MM.1S (cell line): ENCODE data around the gene FKBP15.

Experiments
- DNase-seq: peaks from one replicate; pipeline ENCODE4 v3.0.0-alpha.2; 2015
- H2AFZ ChIP-seq: fragments of 300-600 bp; sonication (generic); 2 replicates; pipeline ENCODE4 v1.6.0; 2016; ENCODE audit warnings: antibody characterized with exemption, low read length
- H3F3A ChIP-seq: fragments of 300-600 bp; sonication (generic); 2 replicates; pipeline ENCODE4 v1.6.1; 2016; ENCODE audit warnings: mild to moderate bottlenecking, antibody characterized with exemption, low read length, moderate library complexity, mixed read lengths; ENCODE audit not compliant: insufficient read depth
- H3K27ac ChIP-seq: fragments of 300-600 bp; sonication (generic); 2 replicates; pipeline ENCODE4 v1.5.1; 2016; ENCODE audit warnings: mild to moderate bottlenecking, low read length
- H3K27me3 ChIP-seq: fragments of 300-600 bp; sonication (generic); replicated peaks from 2 replicates; pipeline ENCODE4 v1.6.0; 2016; ENCODE audit warnings: low read length; ENCODE audit not compliant: insufficient read depth
- H3K36me3 ChIP-seq: fragments of 300-600 bp; sonication (generic); replicated peaks from 2 replicates; pipeline ENCODE4 v1.6.1; 2016; ENCODE audit warnings: mild to moderate bottlenecking, low read length, mixed read lengths; ENCODE audit not compliant: insufficient read depth
- H3K4me1 ChIP-seq: fragments of 300-600 bp; sonication (generic); 2 replicates; pipeline ENCODE4 v1.6.1; 2016; ENCODE audit warnings: low read length, mixed read lengths
- H3K4me2 ChIP-seq: fragments of 300-600 bp; sonication (generic); 2 replicates; pipeline ENCODE4 v1.6.0; 2016; ENCODE audit warnings: low read depth, low read length
- H3K4me3 ChIP-seq: fragments of 300-600 bp; sonication (generic); 2 replicates; pipeline ENCODE4 v1.5.1; 2016; ENCODE audit warnings: low read length, mixed read lengths
- H3K79me2 ChIP-seq: fragments of 300-600 bp; sonication (generic); 2 replicates; pipeline ENCODE4 v1.6.1; 2016; ENCODE audit warnings: mixed run types, low read length, mixed read lengths
- H3K9ac ChIP-seq: fragments of 300-600 bp; sonication (generic); 2 replicates; pipeline ENCODE4 v1.6.1; 2016; ENCODE audit warnings: low read length, mixed read lengths
- H3K9me2 ChIP-seq: fragments of 300-600 bp; sonication (generic); replicated peaks from 2 replicates; pipeline ENCODE4 v1.6.1; 2016; ENCODE audit warnings: mild to moderate bottlenecking, low read length, mixed read lengths; ENCODE audit not compliant: insufficient read depth
- H3K9me3 ChIP-seq: fragments of 300-600 bp; sonication (generic); replicated peaks from 2 replicates; pipeline ENCODE4 v1.6.1; 2016; ENCODE audit warnings: mild to moderate bottlenecking, low read length, mixed read lengths; ENCODE audit not compliant: insufficient read depth
- H4K20me1 ChIP-seq: fragments of 300-600 bp; sonication (generic); 2 replicates; pipeline ENCODE4 v1.6.1; 2016; ENCODE audit warnings: mild to moderate bottlenecking, low read length, moderate library complexity, mixed read lengths; ENCODE audit not compliant: insufficient read depth
- CTCF ChIP-seq: fragments of 300-600 bp; sonication (generic); IDR thresholded peaks from 2 replicates; pipeline ENCODE4 v1.5.1; 2016; ENCODE audit warnings: antibody characterized with exemption, low read length, mixed read lengths
- EZH2 ChIP-seq: fragments of 300-600 bp; sonication (generic); optimal IDR thresholded peaks from 2 replicates; pipeline ENCODE3; 2017; ENCODE audit warnings: low read depth, mild to moderate bottlenecking, antibody characterized with exemption, low read length, mixed read lengths
- EZH2phosphoT487 ChIP-seq: fragments of 300-600 bp; sonication (generic); IDR thresholded peaks from 2 replicates; pipeline ENCODE4 v1.6.1; 2018; ENCODE audit warnings: antibody characterized with exemption, low read length

The FKBP15 gene

GRCh38 chr9:113267911-113268566 lies 47.0 kb upstream of the FKBP15 start:
- TF ChIP-seq EZH2 (no peak), EZH2phosphoT487 (no peak), CTCF (no peak)
- H3K36me3 ChIP-seq: 0 out of 2 replicates have a peak, but pooled peaks cover 4% of the 10 kb centered on the region
- no peak overlapping the region for H3K4me3 ChIP-seq
- H3K4me2 ChIP-seq: no peak overlapping the region
- no peaks in the 10 kb centered on the region for H3K9me2 ChIP-seq
- no peak overlapping the region for H3K9ac ChIP-seq
- no peak overlapping the region for H2AFZ ChIP-seq
- no peaks in the 10 kb centered on the region for H3K27me3 ChIP-seq
- H3F3A ChIP-seq: no peaks in the 10 kb centered on the region
- no peak for DNase-seq
- H3K4me1 ChIP-seq: no peaks in the 10 kb centered on the region
- no peaks in the 10 kb centered on the region for H3K9me3 ChIP-seq
- H3K27ac ChIP-seq: no peak overlapping the region
- H3K79me2 ChIP-seq: 0 out of 2 replicates have a peak, but pooled peaks cover 3% of the 10 kb centered on the region
- no peaks in the 10 kb centered on the region for H4K20me1 ChIP-seq

GRCh38 chr9:113266174-113266573 lies 45.1 kb upstream of the FKBP15 start:
- Histone ChIP-seq H3K79me2 (no peaks in the 10 kb centered on the region), H3K4me2 (no peak overlapping the region), H4K20me1 (no peaks in the 10 kb centered on the region), H3K9ac (no peak overlapping the region), H3K27me3 (no peaks in the 10 kb centered on the region), H3K4me1 (no peaks in the 10 kb centered on the region), H3K27ac (no peak overlapping the region), H3K9me2 (no peaks in the 10 kb centered on the region), H3F3A (no peaks in the 10 kb centered on the region), H3K36me3 (0 out of 2 replicates have a peak, but pooled peaks cover under 1% of the 10 kb centered on the region), H3K9me3 (no peaks in the 10 kb centered on the region), H2AFZ (no peak overlapping the region), H3K4me3 (no peak overlapping the region)
- no peak for TF ChIP-seq CTCF
- TF ChIP-seq EZH2: no peak
- no peak for TF ChIP-seq EZH2phosphoT487
- no peak for DNase-seq

- no peaks in the 10 kb centered on the region for H4K20me1 ChIP-seq
- no peaks in the 10 kb centered on the region for H3F3A ChIP-seq
- TF ChIP-seq CTCF: no peak
- no peak for TF ChIP-seq EZH2
- no peak for TF ChIP-seq EZH2phosphoT487
- H3K27ac ChIP-seq: no peak overlapping the region
- no peak overlapping the region for H3K9ac ChIP-seq
- no peak overlapping the region for H2AFZ ChIP-seq
- H3K4me1 ChIP-seq: no peaks in the 10 kb centered on the region
- H3K4me2 ChIP-seq: no peak overlapping the region
- H3K79me2 ChIP-seq: no peaks in the 10 kb centered on the region
- no peaks in the 10 kb centered on the region for H3K27me3 ChIP-seq
- no peaks in the 10 kb centered on the region for H3K9me3 ChIP-seq
- no peaks in the 10 kb centered on the region for H3K36me3 ChIP-seq
- no peak overlapping the region for H3K4me3 ChIP-seq
- no peaks in the 10 kb centered on the region for H3K9me2 ChIP-seq
- no peak for DNase-seq
Observed at GRCh38 chr9:113261917-113262671, 41.0 kb upstream of the FKBP15 start.
